NCI-H1436 treated with DMSO at 0.1 percent for 48 hours (cell line): ENCODE results near the gene HECW1.
"Not testable (repeated sequence)": the region's sequence is repeated elsewhere in the genome, so short reads cannot be mapped to it uniquely, and the experiment has no call there.

ENCODE experiments used
- DNase-seq: peaks from one replicate; lab custom pipeline; 2025; lab: John Stamatoyannopoulos, UW

The HECW1 gene

GRCh38 chr7:43112941-43113621 is 634 bp downstream of the HECW1 start:
- DNase-seq, result no peak

- no peak for DNase-seq
Observed at GRCh38 chr7:43113622-43114457, 1.4 kb downstream of the HECW1 start.

- no peak for DNase-seq
Observed at GRCh38 chr7:43114458-43114780, 2.0 kb downstream of the HECW1 start.

- DNase-seq, result no peak
Observed at GRCh38 chr7:43116451-43116850, 4.0 kb downstream of the HECW1 start.

GRCh38 chr7:43117095-43117494 is 4.6 kb downstream of the HECW1 start:
- no peak for DNase-seq

- no peak for DNase-seq
Observed at GRCh38 chr7:43117861-43118260, 5.4 kb downstream of the HECW1 start.

GRCh38 chr7:43118313-43118712 is 5.9 kb downstream of the HECW1 start:
- no peak for DNase-seq

- no peak for DNase-seq
Observed at GRCh38 chr7:43119371-43120075, 7.1 kb downstream of the HECW1 start.

GRCh38 chr7:43121973-43122372 is 9.5 kb downstream of the HECW1 start:
- DNase-seq, result no peak

GRCh38 chr7:43123457-43123856 is 11.0 kb downstream of the HECW1 start:
- no peak for DNase-seq

GRCh38 chr7:43124388-43124787 is 11.9 kb downstream of the HECW1 start:
- no peak for DNase-seq

GRCh38 chr7:43130347-43130746 is 17.9 kb downstream of the HECW1 start:
- DNase-seq, result no peak

- DNase-seq, result no peak
Observed at GRCh38 chr7:43135129-43135528, 22.7 kb downstream of the HECW1 start.

GRCh38 chr7:43136064-43136463 is 23.6 kb downstream of the HECW1 start:
- DNase-seq, result no peak

- not testable (repeated sequence) for DNase-seq
Observed at GRCh38 chr7:43137121-43137744, 24.8 kb downstream of the HECW1 start.

- DNase-seq, result no peak
Observed at GRCh38 chr7:43137811-43138210, 25.4 kb downstream of the HECW1 start.

GRCh38 chr7:43138710-43139109 is 26.3 kb downstream of the HECW1 start:
- DNase-seq, result no peak

GRCh38 chr7:43139137-43139536 is 26.7 kb downstream of the HECW1 start:
- DNase-seq, result no peak

- no peak for DNase-seq
Observed at GRCh38 chr7:43140186-43140585, 27.7 kb downstream of the HECW1 start.

- DNase-seq, result no peak
Observed at GRCh38 chr7:43141091-43141490, 28.6 kb downstream of the HECW1 start.

GRCh38 chr7:43142703-43143102 is 30.3 kb downstream of the HECW1 start:
- DNase-seq, result no peak

- DNase-seq, result no peak
Observed at GRCh38 chr7:43143918-43144589, 31.6 kb downstream of the HECW1 start.
